Immature natural killer cell (primary cell): ENCODE measurements around the gene CEACAM19. TPM values are rescaled to one million over a fixed set of nuclear protein-coding genes. Genes with fewer than 3 reads are reported as not detected.
A peak's percentile ranks its signal among the peaks of the same experiment; 100 is the strongest.
"Not testable (repeated sequence)": the region's sequence is repeated elsewhere in the genome, so short reads cannot be mapped to it uniquely, and the experiment has no call there.

ENCODE experiments used
- DNase-seq, 3 donors: peaks; one replicate each; pipeline ENCODE4 v3.0.0; 2022; ENCODE audit warnings: mixed read lengths in 1 of 3
- H3K27ac Mint-ChIP-seq, 6 donors: one replicate each; pipeline ENCODE4 v1.8.0; 2020; ENCODE audit warnings: mixed read lengths in 6 of 6, mild to moderate bottlenecking in 5 of 6, inconsistent platforms in 4 of 6, moderate library complexity in 3 of 6
- H3K27me3 Mint-ChIP-seq, 3 donors: one replicate each; pipeline ENCODE4 v1.8.0; 2020 to 2021; ENCODE audit warnings: low read depth in 3 of 3, mild to moderate bottlenecking in 3 of 3, mixed read lengths in 3 of 3, moderate library complexity in 3 of 3, inconsistent platforms in 1 of 3
- H3K36me3 Mint-ChIP-seq, 3 donors: one replicate each; pipeline ENCODE4 v1.8.0; 2020; ENCODE audit warnings: mixed read lengths in 3 of 3, inconsistent platforms in 2 of 3, mild to moderate bottlenecking in 2 of 3
- H3K4me1 Mint-ChIP-seq, 2 donors: one replicate each; pipeline ENCODE4 v1.8.0; 2020; ENCODE audit warnings: inconsistent platforms in 2 of 2, mild to moderate bottlenecking in 2 of 2, mixed read lengths in 2 of 2, moderate library complexity in 1 of 2
- H3K4me3 Mint-ChIP-seq, 5 donors: one replicate each; pipeline ENCODE4 v1.8.0; 2020; ENCODE audit warnings: mild to moderate bottlenecking in 5 of 5, mixed read lengths in 5 of 5, inconsistent platforms in 3 of 5, moderate library complexity in 3 of 5
- H3K9me3 Mint-ChIP-seq, 6 donors: one replicate each; pipeline ENCODE4 v1.8.0; 2020; ENCODE audit warnings: mild to moderate bottlenecking in 6 of 6, mixed read lengths in 6 of 6, inconsistent platforms in 4 of 6, moderate library complexity in 3 of 6
- polyA plus RNA-seq, 3 donors: library from polyadenylated mRNA; unstranded; fragments of 300-500 nt; fragmentation: Illumina TruSeq; gene quantifications; one replicate each; pipeline ENCODE4 v1.2.3, GENCODE V29; 2021

Gene CEACAM19
- polyA plus RNA-seq, 3 donors from 2014 or later = 0.22 TPM; not detected in 2

GRCh38 chr19:44705502-44706010 is 34.3 kb downstream of the CEACAM19 start:
- H3K27ac Mint-ChIP-seq = no peak overlapping the region
- H3K27me3 Mint-ChIP-seq = peaks cover 0 to 2% (median 0%) of the 10 kb centered on the region in 3 donors
- H3K4me3 Mint-ChIP-seq = no peak overlapping the region
- H3K9me3 Mint-ChIP-seq = no peaks in the 10 kb centered on the region
- DNase-seq = no peak
- H3K36me3 Mint-ChIP-seq = no peaks in the 10 kb centered on the region
- H3K4me1 Mint-ChIP-seq = peaks cover 3% of the 10 kb centered on the region in 2 donors

DNA sequence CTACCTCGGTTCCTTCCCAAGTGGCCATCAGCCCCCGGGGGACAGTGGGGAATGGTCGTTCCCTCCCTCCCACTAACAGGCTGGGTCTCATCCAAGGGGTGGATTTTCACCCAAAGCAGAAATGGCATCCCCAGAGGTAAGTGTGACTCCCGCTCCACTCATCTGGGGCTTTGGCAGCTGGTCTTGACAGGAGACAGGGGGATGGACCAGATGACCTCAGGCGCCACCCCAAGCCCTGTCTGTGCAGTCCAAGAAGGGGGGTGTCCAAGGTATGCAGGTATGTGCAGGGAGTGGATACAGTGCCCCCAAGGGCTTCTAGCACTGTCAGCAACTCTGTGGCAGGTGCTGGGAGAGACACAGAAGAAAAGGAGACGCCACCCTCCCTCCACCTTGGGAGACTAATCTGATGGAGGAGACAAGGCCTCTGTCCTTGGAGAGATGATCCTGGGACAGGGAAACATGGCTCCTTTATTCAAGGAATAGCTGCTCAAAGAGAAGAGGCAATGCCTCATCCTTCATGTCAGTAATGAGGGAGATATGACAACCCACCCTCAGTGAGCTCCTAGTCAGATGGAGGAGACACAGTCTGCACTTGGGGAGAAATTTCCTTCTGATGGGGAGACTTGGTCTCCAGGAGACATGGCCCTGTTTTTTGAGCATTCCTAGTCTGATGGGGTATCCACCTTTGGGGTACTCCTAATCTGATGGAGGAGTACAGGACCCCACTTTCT is 35.4 kb downstream of the CEACAM19 start:
- no peak for DNase-seq
- no peak overlapping the region for H3K27ac Mint-ChIP-seq
- peaks cover 7 to 9% of the 10 kb centered on the region in 2 donors for H3K4me1 Mint-ChIP-seq
- H3K27me3 Mint-ChIP-seq = no peaks in the 10 kb centered on the region
- H3K36me3 Mint-ChIP-seq = no peaks in the 10 kb centered on the region
- no peaks in the 10 kb centered on the region for H3K9me3 Mint-ChIP-seq
- no peak overlapping the region for H3K4me3 Mint-ChIP-seq

DNA sequence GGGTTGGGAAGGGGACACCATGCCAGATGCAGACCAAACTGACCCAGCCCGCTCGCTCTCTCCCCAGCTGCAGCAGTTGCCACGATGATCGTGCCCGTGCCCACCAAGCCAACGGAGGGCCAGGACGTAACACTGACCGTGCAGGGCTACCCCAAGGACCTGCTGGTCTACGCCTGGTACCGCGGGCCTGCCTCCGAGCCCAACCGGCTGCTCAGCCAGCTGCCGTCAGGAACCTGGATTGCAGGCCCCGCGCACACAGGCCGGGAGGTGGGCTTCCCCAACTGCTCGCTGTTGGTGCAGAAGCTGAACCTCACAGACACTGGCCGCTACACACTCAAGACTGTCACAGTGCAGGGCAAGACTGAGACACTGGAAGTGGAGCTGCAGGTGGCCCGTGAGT is 36.5 kb downstream of the CEACAM19 start:
- peaks cover 0 to 1% (median 0%) of the 10 kb centered on the region in 3 donors for H3K27me3 Mint-ChIP-seq

GRCh38 chr19:44708940-44709339 is 37.7 kb downstream of the CEACAM19 start:
- H3K27me3 Mint-ChIP-seq = peaks cover 0 to 1% (median 0%) of the 10 kb centered on the region in 3 donors
- peaks cover 7 to 9% of the 10 kb centered on the region in 2 donors for H3K4me1 Mint-ChIP-seq
- H3K27ac Mint-ChIP-seq = no peak overlapping the region
- no peak for DNase-seq
- no peaks in the 10 kb centered on the region for H3K36me3 Mint-ChIP-seq
- H3K4me3 Mint-ChIP-seq = no peak overlapping the region
- no peaks in the 10 kb centered on the region for H3K9me3 Mint-ChIP-seq

More for the DNA sequence above, 36.5 kb downstream of the CEACAM19 start:
- no peak overlapping the region for H3K27ac Mint-ChIP-seq
- H3K4me3 Mint-ChIP-seq = no peak overlapping the region
- no peak for DNase-seq
- no peaks in the 10 kb centered on the region for H3K36me3 Mint-ChIP-seq
- H3K4me1 Mint-ChIP-seq = peaks cover 7 to 9% of the 10 kb centered on the region in 2 donors
- no peaks in the 10 kb centered on the region for H3K9me3 Mint-ChIP-seq

DNA sequence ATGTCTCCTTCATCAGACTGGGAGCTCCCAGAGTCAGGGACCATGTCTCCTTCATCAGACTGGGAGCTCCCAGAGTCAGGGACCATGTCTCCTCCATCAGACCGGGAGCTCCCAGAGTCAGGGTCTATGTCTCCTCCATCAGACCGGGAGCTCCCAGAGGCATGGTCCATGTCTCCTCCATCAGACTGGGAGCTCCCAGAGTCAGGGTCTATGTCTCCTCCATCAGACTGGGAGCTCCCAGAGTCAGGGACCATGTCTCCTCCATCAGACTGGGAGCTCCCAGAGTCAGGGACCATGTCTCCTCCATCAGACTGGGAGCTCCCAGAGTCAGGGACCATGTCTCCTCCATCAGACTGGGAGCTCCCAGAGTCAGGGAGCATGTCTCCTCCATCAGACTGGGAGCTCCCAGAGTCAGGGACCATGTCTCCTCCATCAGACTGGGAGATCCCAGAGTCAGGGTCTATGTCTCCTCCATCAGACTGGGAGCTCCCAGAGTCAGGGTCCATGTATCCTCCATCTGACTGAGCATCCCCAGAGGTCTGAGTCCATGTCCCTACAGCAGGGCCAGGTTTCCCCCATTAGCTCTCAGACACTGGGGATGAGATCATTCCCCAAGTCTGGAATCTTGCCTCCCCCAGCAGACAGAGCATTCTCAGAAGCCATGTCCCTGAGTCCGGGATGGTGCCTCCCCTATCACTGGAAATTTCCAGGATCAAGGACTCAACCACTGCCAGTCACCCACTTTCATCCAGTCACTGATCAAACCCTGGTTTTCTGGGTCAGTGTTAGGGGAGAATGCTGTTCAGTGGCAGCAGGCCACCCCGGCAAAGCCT is 38.4 kb downstream of the CEACAM19 start:
- not testable (repeated sequence) for DNase-seq, H3K27ac Mint-ChIP-seq, H3K4me1 Mint-ChIP-seq, H3K36me3 Mint-ChIP-seq, H3K4me3 Mint-ChIP-seq, H3K9me3 Mint-ChIP-seq, H3K27me3 Mint-ChIP-seq

- Mint-ChIP-seq H3K36me3 (no peaks in the 10 kb centered on the region), H3K9me3 (no peaks in the 10 kb centered on the region), H3K4me1 (peaks cover 7 to 9% of the 10 kb centered on the region in 2 donors), H3K27ac (no peak overlapping the region), H3K4me3 (peak overlapping the region in 1 of 5 donors; percentile 23), H3K27me3 (peaks cover 0 to 6% (median 0%) of the 10 kb centered on the region in 3 donors)
- DNase-seq = no peak
These were observed 39.2 kb downstream of the CEACAM19 start for GRCh38 chr19:44710483-44710882.

DNA sequence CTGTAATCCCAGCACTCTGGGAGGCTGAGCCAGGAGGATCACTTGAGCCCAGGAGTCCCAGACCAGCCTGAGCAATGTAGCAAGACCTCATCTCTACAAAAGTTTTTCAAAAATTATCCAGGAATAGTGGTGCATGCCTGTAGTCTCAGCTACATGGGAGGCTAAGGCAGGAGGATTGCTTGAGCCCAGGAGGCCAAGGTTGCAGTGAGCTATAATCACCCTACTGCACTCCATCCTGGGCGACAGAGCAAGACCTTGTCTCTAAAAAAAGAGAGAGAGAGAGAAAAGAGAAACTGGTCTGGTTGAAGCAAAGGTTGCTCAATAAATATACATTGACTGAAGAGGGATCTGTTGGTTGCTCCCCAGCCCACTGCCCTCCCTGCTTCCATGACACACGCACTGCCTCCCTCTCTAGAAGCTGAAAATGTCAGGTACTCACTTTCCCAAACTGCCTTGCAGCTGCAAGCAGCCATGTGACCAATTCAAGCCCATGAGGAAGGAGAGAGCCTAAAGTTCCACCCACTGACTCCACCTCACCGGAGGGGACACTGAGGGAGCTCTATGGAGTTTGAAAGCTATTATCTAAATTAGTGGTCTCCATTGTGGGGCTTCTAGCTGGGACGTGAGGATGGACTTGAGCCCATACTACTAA is 41.7 kb downstream of the CEACAM19 start:
- Mint-ChIP-seq H3K9me3 (no peaks in the 10 kb centered on the region), H3K4me1 (peaks cover 7 to 9% of the 10 kb centered on the region in 2 donors), H3K27ac (no peak overlapping the region), H3K27me3 (peaks cover 0 to 6% (median 0%) of the 10 kb centered on the region in 3 donors), H3K36me3 (no peaks in the 10 kb centered on the region), H3K4me3 (no peak overlapping the region)
- no peak for DNase-seq

- DNase-seq = no peak
- Mint-ChIP-seq H3K4me3 (no peak overlapping the region), H3K9me3 (no peaks in the 10 kb centered on the region), H3K27ac (no peak overlapping the region), H3K27me3 (peaks cover 0 to 6% (median 0%) of the 10 kb centered on the region in 3 donors), H3K36me3 (no peaks in the 10 kb centered on the region), H3K4me1 (peaks cover 7 to 9% of the 10 kb centered on the region in 2 donors)
These were observed 43.4 kb downstream of the CEACAM19 start for GRCh38 chr19:44714597-44715169.

- Mint-ChIP-seq H3K4me1 (peaks cover 2 to 3% of the 10 kb centered on the region in 2 donors), H3K27ac (no peak overlapping the region), H3K36me3 (no peaks in the 10 kb centered on the region), H3K4me3 (no peak overlapping the region), H3K27me3 (peaks cover 0 to 5% (median 3%) of the 10 kb centered on the region in 3 donors), H3K9me3 (no peaks in the 10 kb centered on the region)
- DNase-seq = no peak
These were observed 46.3 kb downstream of the CEACAM19 start for GRCh38 chr19:44717603-44718002.

DNA sequence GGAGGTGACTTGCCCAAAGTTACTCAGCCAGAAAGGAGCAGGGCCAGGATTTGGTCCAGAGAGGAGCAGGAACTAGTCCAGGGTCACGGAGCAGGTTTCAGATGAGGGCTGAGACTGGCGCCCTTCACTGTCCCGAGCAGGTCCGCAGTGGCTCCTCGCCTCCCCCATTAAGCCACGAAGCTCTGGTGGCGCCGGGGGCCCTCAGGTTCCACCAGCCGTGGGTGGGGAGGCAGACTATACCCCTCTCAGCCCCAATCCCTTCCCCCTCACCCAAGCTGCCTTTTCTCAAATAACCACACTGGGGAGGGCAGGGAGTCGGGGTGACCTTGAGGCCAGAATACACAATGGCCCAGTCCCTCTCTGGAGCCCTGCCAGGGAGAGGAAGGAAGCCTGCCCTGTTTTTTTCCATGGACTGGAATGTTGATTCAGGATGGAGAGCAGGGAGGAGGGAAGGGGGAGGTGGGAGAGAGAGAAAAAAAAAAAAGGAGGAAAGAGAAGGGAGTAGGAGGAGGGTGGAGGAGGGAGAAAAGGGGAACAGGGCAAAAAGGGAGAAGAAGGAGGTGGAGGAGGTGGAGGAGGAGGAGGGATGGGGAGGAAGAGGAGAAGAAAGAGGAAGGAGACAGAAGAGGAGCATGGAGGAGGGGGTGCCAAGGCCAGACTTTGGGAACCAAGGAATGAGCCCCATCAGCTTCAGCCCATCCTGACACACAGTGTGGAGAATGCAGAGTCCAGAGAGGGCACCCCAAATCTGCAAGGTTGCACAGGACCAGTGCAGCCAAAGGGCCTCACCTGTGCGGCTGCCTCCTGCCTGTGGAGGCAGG is 47.4 kb downstream of the CEACAM19 start:
- Mint-ChIP-seq H3K4me1 (peaks cover 7 to 10% of the 10 kb centered on the region in 2 donors), H3K36me3 (no peaks in the 10 kb centered on the region), H3K4me3 (no peak overlapping the region), H3K27ac (no peak overlapping the region), H3K27me3 (peaks cover 3 to 7% (median 5%) of the 10 kb centered on the region in 3 donors), H3K9me3 (no peaks in the 10 kb centered on the region)
- DNase-seq = no peak

GRCh38 chr19:44719262-44719701 is 48.0 kb downstream of the CEACAM19 start:
- Mint-ChIP-seq H3K27me3 (peaks cover 3 to 12% (median 5%) of the 10 kb centered on the region in 3 donors), H3K4me1 (peaks cover 14 to 17% of the 10 kb centered on the region in 2 donors), H3K9me3 (no peaks in the 10 kb centered on the region), H3K4me3 (no peak overlapping the region), H3K27ac (no peak overlapping the region), H3K36me3 (no peaks in the 10 kb centered on the region)
- DNase-seq = no peak

DNA sequence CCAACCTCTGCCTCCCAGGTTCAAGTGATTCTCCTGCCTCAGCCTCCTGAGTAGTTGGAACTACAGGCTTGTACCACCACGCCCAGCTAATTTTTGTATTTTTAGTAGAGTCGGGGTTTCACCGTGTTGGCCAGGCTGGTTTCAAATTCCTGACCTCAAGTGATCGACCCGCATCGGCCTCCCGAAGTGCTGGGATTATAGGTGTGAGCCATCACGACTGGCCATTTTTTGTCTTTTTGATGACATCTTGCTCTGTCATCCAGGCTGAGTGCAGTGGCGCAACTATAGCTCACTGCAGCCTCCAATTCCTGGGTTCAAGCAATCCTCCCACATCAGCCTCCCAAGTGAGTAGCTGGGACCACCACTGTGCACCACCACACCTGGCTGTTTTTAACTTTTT is 49.1 kb downstream of the CEACAM19 start:
- not testable (repeated sequence) for DNase-seq, H3K27ac Mint-ChIP-seq, H3K4me3 Mint-ChIP-seq

DNA sequence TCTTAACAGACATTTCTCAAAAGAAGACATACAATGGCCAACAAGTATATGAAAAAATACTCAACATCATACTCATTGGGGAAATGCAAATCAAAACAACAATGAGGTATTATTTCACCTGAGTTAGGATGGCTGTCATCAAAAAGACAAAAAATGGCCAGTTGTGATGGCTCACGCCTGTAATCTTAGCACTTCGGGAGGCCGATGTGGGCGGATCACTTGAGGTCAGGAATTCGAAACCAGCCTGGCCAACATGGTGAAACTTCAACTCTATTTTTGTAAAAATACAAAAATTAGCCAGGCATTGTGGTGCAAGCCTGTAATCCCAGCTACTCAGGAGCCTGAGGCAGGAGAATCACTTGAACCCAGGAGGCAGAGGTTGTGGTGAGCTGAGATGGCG is 49.7 kb downstream of the CEACAM19 start:
- Mint-ChIP-seq H3K4me1 (peaks cover 18 to 23% of the 10 kb centered on the region in 2 donors), H3K36me3 (no peaks in the 10 kb centered on the region), H3K4me3 (no peak overlapping the region), H3K27ac (no peak overlapping the region), H3K9me3 (no peaks in the 10 kb centered on the region), H3K27me3 (peaks cover 0 to 12% (median 6%) of the 10 kb centered on the region in 3 donors)
- DNase-seq = no peak

More for the DNA sequence above, 49.1 kb downstream of the CEACAM19 start:
- Mint-ChIP-seq H3K27me3 (peaks cover 0 to 12% (median 6%) of the 10 kb centered on the region in 3 donors), H3K4me1 (peaks cover 18 to 23% of the 10 kb centered on the region in 2 donors)
- H3K36me3 Mint-ChIP-seq, H3K9me3 Mint-ChIP-seq: not testable (repeated sequence)
